ENCODE results near the gene TRAPPC12.

TRAPPC12 gene

DNA sequence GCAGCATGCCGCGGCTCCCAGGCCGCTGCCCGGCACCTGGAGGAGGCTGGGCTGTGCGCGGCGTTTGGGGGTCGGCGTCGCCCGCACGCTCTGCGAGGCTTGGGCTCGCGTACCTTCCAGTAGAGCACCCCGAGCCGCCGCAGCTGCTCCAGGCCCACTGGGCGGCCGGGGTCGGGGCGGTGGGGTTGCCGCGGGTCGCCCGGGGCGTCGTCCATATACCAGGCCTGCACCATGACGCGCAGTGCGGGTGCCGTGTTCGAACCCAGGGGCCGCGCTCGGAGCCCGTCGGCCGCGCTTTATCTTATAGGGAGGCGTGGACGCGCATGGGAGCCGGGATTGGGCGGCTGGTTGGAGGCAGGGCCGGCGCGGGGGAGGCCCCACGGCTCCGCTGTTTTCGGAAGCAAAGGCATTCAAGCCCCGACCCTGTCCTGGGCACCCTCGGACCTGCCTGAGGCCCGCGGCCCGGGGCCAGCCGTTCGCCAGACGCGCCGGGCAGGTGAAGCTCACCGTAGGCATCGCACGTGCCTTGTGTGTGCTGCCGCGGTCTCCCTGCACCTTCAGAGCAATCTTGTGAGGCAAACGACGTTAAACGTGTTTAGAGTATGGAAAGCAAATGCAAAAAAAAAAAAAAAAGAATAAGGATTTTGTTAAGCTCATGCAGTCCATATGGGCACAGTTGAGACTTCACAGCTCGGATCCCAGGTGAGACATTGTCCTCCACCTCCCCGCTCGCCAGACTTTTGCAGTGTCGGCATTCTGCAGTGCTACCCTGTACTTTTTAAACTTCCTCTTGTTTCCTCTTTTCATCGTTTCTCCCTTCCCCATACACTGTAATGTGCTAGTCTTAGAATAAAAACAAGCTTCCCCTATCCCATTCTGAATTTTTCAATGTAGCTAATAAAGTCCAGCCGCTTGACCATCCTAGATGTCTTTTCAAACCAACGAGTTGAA is 140.0 kb downstream of the TRAPPC12 start, which contains the start of gene ADI1:
Gene ADI1 (minus strand): TSS at position 277 of the 951 bp plus-strand sequence. CDS start 44 bp downstream, at position 233.
- Histone ChIP-seq H3K27me3 (ENCODE audit: insufficient read depth, poor library complexity, severe bottlenecking) (no peaks in the 10 kb centered on the region), H3K36me3 (ENCODE audit: low read depth) (no peaks in the 10 kb centered on the region), H3K4me3 (ENCODE audit: severe bottlenecking) (peak within 1 kb of the TSS; percentile 73), H3K9me3 (ENCODE audit: severe bottlenecking) (no peaks in the 10 kb centered on the region), H3K27ac (ENCODE audit: poor library complexity, severe bottlenecking) (peak within 1 kb of the TSS; percentile 59), H3K4me1 (ENCODE audit: insufficient read depth, poor library complexity, severe bottlenecking) (no peaks in the 10 kb centered on the region)
- TF ChIP-seq, protein P1, sequence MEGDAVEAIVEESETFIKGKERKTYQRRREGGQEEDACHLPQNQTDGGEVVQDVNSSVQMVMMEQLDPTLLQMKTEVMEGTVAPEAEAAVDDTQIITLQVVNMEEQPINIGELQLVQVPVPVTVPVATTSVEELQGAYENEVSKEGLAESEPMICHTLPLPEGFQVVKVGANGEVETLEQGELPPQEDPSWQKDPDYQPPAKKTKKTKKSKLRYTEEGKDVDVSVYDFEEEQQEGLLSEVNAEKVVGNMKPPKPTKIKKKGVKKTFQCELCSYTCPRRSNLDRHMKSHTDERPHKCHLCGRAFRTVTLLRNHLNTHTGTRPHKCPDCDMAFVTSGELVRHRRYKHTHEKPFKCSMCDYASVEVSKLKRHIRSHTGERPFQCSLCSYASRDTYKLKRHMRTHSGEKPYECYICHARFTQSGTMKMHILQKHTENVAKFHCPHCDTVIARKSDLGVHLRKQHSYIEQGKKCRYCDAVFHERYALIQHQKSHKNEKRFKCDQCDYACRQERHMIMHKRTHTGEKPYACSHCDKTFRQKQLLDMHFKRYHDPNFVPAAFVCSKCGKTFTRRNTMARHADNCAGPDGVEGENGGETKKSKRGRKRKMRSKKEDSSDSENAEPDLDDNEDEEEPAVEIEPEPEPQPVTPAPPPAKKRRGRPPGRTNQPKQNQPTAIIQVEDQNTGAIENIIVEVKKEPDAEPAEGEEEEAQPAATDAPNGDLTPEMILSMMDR (IDR thresholded peaks at IDR 0.05; ENCODE audit: poor library complexity, severe bottlenecking): no peak
- DNase-seq (ENCODE audit: low spot score): no peak
- ATAC-seq (ENCODE audit: low read depth): peak; percentile 75

DNA sequence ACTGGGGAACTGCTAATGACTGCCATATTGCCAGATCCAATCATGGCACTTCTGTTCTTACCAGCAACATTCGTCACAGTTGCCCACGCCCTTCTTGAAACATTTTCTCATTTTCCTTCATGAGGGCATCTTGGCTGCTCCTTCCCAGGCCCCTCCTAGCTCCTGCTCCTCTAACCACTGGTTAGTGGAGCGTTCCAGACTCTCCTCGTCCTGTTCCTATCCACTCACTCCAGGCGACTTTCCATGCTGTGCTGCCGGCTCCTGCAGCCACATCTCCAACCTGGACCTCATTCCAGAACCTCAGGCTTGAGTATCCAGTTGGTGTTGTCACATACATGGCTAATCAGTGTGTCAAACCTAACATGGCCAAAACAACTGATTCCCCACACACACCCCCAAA is 141.1 kb downstream of the TRAPPC12 start:
- no peaks in the 10 kb centered on the region for H3K9me3 ChIP-seq (ENCODE audit: severe bottlenecking)
- no peaks in the 10 kb centered on the region for H3K27me3 ChIP-seq (ENCODE audit: insufficient read depth, poor library complexity, severe bottlenecking)
- no peaks in the 10 kb centered on the region for H3K4me1 ChIP-seq (ENCODE audit: insufficient read depth, poor library complexity, severe bottlenecking)
- H3K36me3 ChIP-seq (ENCODE audit: low read depth): no peaks in the 10 kb centered on the region
- DNase-seq (ENCODE audit: low spot score) (no peak), ATAC-seq (ENCODE audit: low read depth) (no peak)
- H3K27ac ChIP-seq (ENCODE audit: poor library complexity, severe bottlenecking): no peak overlapping the region
- TF ChIP-seq, protein P1 (IDR thresholded peaks at IDR 0.05; ENCODE audit: poor library complexity, severe bottlenecking): no peak
- H3K4me3 ChIP-seq (ENCODE audit: severe bottlenecking): no peak overlapping the region

DNA sequence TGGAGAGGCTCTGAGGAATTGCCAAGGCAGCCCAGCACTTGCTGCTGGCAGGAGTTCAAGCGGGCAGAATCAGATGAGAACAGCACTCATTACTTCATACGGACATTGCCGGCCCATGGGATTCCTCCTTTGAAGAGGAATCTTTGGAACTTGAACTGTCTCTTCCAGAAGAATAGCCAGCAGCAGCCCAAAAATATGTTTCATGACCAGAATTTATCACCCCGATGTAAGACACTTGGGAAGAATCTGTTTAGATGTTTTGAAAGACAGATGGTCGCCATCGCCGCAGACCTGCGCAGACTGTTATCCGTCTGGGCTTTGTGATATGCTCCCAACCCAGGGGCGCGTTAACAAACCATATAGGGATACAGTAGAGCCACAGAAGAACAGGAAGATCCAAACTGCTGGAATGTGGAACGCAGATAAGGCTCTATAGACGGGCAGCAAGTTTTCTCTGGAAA is 143.5 kb downstream of the TRAPPC12 start:
- TF ChIP-seq, protein P1 (IDR thresholded peaks at IDR 0.05; ENCODE audit: poor library complexity, severe bottlenecking): no peak
- Histone ChIP-seq H3K27ac (ENCODE audit: poor library complexity, severe bottlenecking) (no peak overlapping the region), H3K4me1 (ENCODE audit: insufficient read depth, poor library complexity, severe bottlenecking) (no peaks in the 10 kb centered on the region), H3K4me3 (ENCODE audit: severe bottlenecking) (no peak overlapping the region), H3K27me3 (ENCODE audit: insufficient read depth, poor library complexity, severe bottlenecking) (no peaks in the 10 kb centered on the region), H3K36me3 (ENCODE audit: low read depth) (no peaks in the 10 kb centered on the region), H3K9me3 (ENCODE audit: severe bottlenecking) (no peaks in the 10 kb centered on the region)
- ATAC-seq (ENCODE audit: low read depth): no peak
- no peak for DNase-seq (ENCODE audit: low spot score)

DNA sequence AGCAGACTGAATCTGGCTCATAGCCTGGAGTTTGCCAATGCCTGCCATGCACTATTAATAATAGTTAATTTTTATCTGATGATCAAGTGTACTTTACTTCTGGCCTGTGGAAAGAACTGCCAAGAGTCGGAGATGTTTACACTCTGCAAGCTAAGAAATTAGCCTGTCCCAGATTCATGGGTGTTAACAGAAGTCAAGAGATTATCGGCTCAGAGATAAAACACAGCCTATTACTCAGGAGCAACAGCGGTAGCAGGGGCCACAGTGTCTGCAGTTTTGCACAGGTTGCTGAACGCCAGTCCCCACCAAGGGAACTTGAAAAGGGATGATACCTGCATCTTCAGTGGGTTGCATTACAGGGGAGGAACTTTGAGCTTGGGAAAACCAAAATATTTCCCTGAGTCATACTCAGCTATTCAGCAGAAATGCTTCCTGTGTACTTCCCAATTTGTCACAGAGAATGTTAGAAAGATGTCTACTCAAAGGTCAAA is 144.1 kb downstream of the TRAPPC12 start:
- Histone ChIP-seq H3K4me3 (ENCODE audit: severe bottlenecking) (no peak overlapping the region), H3K27ac (ENCODE audit: poor library complexity, severe bottlenecking) (no peak overlapping the region), H3K27me3 (ENCODE audit: insufficient read depth, poor library complexity, severe bottlenecking) (no peaks in the 10 kb centered on the region), H3K4me1 (ENCODE audit: insufficient read depth, poor library complexity, severe bottlenecking) (no peaks in the 10 kb centered on the region), H3K36me3 (ENCODE audit: low read depth) (no peaks in the 10 kb centered on the region), H3K9me3 (ENCODE audit: severe bottlenecking) (no peaks in the 10 kb centered on the region)
- DNase-seq (ENCODE audit: low spot score) (no peak), ATAC-seq (ENCODE audit: low read depth) (no peak)
- TF ChIP-seq, protein P1 (IDR thresholded peaks at IDR 0.05; ENCODE audit: poor library complexity, severe bottlenecking): no peak
